ENCODE results near the gene UQCRQ.

The UQCRQ gene

GRCh38 chr5:132834057-132834456 is 32.4 kb upstream of the UQCRQ start:
- DNase-seq, result no peak
- Histone ChIP-seq H3K4me2 (ENCODE audit: insufficient read depth, low read length) (no peak overlapping the region), H3K9me3 (ENCODE audit: insufficient read depth, low read length, severe bottlenecking) (no peaks in the 10 kb centered on the region), H3K9ac (ENCODE audit: low read depth, low read length) (no peak overlapping the region), H3K36me3 (ENCODE audit: insufficient read depth, low read length) (no peaks in the 10 kb centered on the region; the same call in 1 of the 2 replicates), H3K4me1 (ENCODE audit: insufficient read depth, low read length) (peaks cover 13% of the 10 kb centered on the region), H4K20me1 (ENCODE audit: insufficient read depth, low read length) (no peaks in the 10 kb centered on the region), H3K4me3 (ENCODE audit: low read depth in 1 of 2, low read length in 2 of 2) (no peak overlapping the region), H2AFZ (ENCODE audit: low read depth, low read length) (no peak overlapping the region), H3K27ac (ENCODE audit: low read length) (no peak overlapping the region), H3K79me2 (ENCODE audit: insufficient read depth, low read length) (no peaks in the 10 kb centered on the region), H3K27me3 (ENCODE audit: insufficient read depth, low read length, poor library complexity) (peaks cover 22% of the 10 kb centered on the region)
- no peak for ATAC-seq (ENCODE audit: insufficient read depth, low read depth)
- TF ChIP-seq, protein P1, sequence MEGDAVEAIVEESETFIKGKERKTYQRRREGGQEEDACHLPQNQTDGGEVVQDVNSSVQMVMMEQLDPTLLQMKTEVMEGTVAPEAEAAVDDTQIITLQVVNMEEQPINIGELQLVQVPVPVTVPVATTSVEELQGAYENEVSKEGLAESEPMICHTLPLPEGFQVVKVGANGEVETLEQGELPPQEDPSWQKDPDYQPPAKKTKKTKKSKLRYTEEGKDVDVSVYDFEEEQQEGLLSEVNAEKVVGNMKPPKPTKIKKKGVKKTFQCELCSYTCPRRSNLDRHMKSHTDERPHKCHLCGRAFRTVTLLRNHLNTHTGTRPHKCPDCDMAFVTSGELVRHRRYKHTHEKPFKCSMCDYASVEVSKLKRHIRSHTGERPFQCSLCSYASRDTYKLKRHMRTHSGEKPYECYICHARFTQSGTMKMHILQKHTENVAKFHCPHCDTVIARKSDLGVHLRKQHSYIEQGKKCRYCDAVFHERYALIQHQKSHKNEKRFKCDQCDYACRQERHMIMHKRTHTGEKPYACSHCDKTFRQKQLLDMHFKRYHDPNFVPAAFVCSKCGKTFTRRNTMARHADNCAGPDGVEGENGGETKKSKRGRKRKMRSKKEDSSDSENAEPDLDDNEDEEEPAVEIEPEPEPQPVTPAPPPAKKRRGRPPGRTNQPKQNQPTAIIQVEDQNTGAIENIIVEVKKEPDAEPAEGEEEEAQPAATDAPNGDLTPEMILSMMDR (IDR thresholded peaks at IDR 0.05; ENCODE audit: borderline replicate concordance, extremely low read depth, low read length, poor library complexity, severe bottlenecking), result no peak

GRCh38 chr5:132836852-132837251 is 29.6 kb upstream of the UQCRQ start:
- no peaks in the 10 kb centered on the region for H3K27me3 ChIP-seq (ENCODE audit: insufficient read depth, low read length, poor library complexity)
- no peak for ATAC-seq (ENCODE audit: insufficient read depth, low read depth)
- no peaks in the 10 kb centered on the region for H3K79me2 ChIP-seq (ENCODE audit: insufficient read depth, low read length)
- H3K4me2 ChIP-seq (ENCODE audit: insufficient read depth, low read length), result no peak overlapping the region
- no peaks in the 10 kb centered on the region for H4K20me1 ChIP-seq (ENCODE audit: insufficient read depth, low read length)
- H3K4me3 ChIP-seq (ENCODE audit: low read depth in 1 of 2, low read length in 2 of 2), result no peak overlapping the region
- no peak overlapping the region for H3K27ac ChIP-seq (ENCODE audit: low read length)
- H3K9me3 ChIP-seq (ENCODE audit: insufficient read depth, low read length, severe bottlenecking), result no peaks in the 10 kb centered on the region
- no peaks in the 10 kb centered on the region for H3K36me3 ChIP-seq (ENCODE audit: insufficient read depth, low read length)
- no peaks in the 10 kb centered on the region for H3K4me1 ChIP-seq (ENCODE audit: insufficient read depth, low read length)
- no peak overlapping the region for H3K9ac ChIP-seq (ENCODE audit: low read depth, low read length)
- no peak for TF ChIP-seq EZH2 (IDR thresholded peaks at IDR 0.05; ENCODE audit: borderline replicate concordance, low read depth, low read length, severe bottlenecking)
- TF ChIP-seq, protein P1 (IDR thresholded peaks at IDR 0.05; ENCODE audit: borderline replicate concordance, extremely low read depth, low read length, poor library complexity, severe bottlenecking), result no peak
- no peak for DNase-seq
- H2AFZ ChIP-seq (ENCODE audit: low read depth, low read length), result no peak overlapping the region

GRCh38 chr5:132837868-132838267 is 28.6 kb upstream of the UQCRQ start:
- no peak for TF ChIP-seq EZH2 (IDR thresholded peaks at IDR 0.05; ENCODE audit: borderline replicate concordance, low read depth, low read length, severe bottlenecking)
- TF ChIP-seq, protein P1 (IDR thresholded peaks at IDR 0.05; ENCODE audit: borderline replicate concordance, extremely low read depth, low read length, poor library complexity, severe bottlenecking), result no peak
- Histone ChIP-seq H3K9ac (ENCODE audit: low read depth, low read length) (no peak overlapping the region), H3K4me3 (ENCODE audit: low read depth in 1 of 2, low read length in 2 of 2) (no peak overlapping the region), H4K20me1 (ENCODE audit: insufficient read depth, low read length) (no peaks in the 10 kb centered on the region), H3K36me3 (ENCODE audit: insufficient read depth, low read length) (no peaks in the 10 kb centered on the region), H2AFZ (ENCODE audit: low read depth, low read length) (no peak overlapping the region), H3K4me2 (ENCODE audit: insufficient read depth, low read length) (no peak overlapping the region), H3K79me2 (ENCODE audit: insufficient read depth, low read length) (no peaks in the 10 kb centered on the region), H3K9me3 (ENCODE audit: insufficient read depth, low read length, severe bottlenecking) (no peaks in the 10 kb centered on the region), H3K4me1 (ENCODE audit: insufficient read depth, low read length) (no peaks in the 10 kb centered on the region), H3K27ac (ENCODE audit: low read length) (no peak overlapping the region), H3K27me3 (ENCODE audit: insufficient read depth, low read length, poor library complexity) (no peaks in the 10 kb centered on the region)
- DNase-seq, result no peak
- ATAC-seq (ENCODE audit: insufficient read depth, low read depth), result no peak
